Stomach (tissue), 4 donors: ENCODE results near the gene FBXO10.

Source experiments
- CTCF ChIP-seq, 7 experiments: fragments of 450-650 bp in 4 of 7; fragments of 200-600 bp in 3 of 7; sonication (generic) in 3 of 7; IDR thresholded peaks; one replicate each; pipeline ENCODE4 v1.5.1; 2016 to 2019; ENCODE audit warnings: antibody characterized with exemption in 7 of 7, control low read depth in 2 of 7, mild to moderate bottlenecking in 1 of 7
- EP300 ChIP-seq: sonication (generic); formaldehyde crosslinking; IDR thresholded peaks from one replicate; pipeline ENCODE4 v1.6.1; 2017; ENCODE audit warnings: antibody characterized with exemption

GRCh38 chr9:37611014-37611413 is 34.8 kb upstream of the FBXO10 start:
- no peak for TF ChIP-seq EP300
- TF ChIP-seq CTCF (IDR thresholded peaks at IDR 0.05): no peak
